GM18868 (cell line): ENCODE measurements around the gene ZNF560.
A peak's percentile ranks its signal among the peaks of the same experiment; 100 is the strongest.

ENCODE experiments used
- ATAC-seq: cut with Tn5 transposase; IDR thresholded peaks from one replicate; pipeline ENCODE4 v1.9.1; 2021; ENCODE audit warnings: mild to moderate bottlenecking, moderate library complexity; ENCODE audit not compliant: unreplicated experiment

The ZNF560 gene

GRCh38 chr19:9436358-9436757, 62.1 kb downstream of the ZNF560 start:
- no peak for ATAC-seq

DNA sequence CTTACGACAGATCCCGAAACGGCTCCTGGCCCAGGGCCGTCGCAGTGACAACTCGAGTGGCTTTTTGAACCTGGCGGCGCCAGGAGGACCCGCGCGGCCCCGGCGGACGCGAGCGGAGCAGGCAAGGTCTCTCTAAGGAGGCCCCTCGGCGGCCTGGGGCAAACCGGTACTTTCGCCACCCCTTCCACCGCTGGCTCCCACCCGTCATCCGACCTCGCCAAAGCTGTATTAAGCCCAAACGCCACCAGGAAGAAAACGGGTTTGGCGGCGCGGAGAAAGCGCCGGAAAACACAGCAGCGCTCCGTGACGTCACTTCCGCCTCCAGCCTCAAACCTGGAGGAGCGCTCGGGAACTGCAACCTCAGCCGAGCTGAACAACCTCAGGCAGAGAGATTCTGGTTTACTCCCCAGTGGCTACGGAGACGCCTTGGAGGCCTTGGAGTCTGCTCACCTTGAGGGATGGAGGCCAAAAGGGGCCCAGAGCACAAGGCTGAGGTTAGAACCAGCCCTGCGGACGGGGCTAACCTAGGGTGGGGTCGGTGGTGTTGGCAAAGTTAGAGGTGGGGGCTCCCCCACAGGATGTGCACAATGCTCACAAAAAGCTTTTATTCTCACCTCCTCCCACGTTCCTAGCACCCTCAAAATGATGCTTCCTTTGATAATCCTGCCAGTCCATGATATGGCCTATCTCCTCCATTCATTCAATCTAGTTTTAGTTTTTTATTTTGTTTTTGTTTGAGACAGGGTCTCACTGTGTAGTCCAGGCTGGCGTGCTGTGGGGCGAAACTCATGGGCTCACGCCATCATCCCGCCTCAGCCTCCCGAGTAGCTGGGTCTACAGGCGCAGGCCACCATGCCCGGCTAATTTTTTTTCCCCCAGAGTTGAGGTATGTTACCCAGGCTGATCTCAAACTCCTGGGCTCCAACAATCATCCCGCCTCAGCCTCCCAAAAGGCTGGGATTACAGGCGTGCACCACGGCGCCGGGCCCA, 62.8 kb downstream of the ZNF560 start, which contains the start of gene ZNF266:
Gene ZNF266 (minus strand): TSS at position 295 of the 990 bp plus-strand sequence. CDS start 15,484 bp downstream, outside the sequence.
- ATAC-seq: peak; percentile 88

GRCh38 chr19:9431475-9431874, 66.9 kb downstream of the ZNF560 start:
- no peak for ATAC-seq

DNA sequence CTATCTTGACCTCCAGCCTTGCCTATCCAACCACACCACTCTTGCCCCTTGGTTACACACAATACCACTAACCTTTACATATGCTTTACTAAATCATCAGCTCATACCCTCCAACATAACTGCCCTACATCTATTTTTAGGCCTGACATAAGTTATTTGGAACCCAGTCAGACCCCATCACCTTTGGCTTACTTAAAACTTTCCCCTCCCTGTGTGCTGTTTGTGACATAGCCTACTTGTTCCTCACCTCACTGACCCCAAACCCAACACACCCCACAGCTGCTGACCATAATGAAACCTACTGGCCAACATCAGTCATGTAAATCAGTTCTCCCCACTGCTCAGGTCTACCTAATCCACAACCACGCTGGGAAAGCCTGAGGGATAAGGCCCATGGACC, 68.0 kb downstream of the ZNF560 start:
- ATAC-seq: no peak

DNA sequence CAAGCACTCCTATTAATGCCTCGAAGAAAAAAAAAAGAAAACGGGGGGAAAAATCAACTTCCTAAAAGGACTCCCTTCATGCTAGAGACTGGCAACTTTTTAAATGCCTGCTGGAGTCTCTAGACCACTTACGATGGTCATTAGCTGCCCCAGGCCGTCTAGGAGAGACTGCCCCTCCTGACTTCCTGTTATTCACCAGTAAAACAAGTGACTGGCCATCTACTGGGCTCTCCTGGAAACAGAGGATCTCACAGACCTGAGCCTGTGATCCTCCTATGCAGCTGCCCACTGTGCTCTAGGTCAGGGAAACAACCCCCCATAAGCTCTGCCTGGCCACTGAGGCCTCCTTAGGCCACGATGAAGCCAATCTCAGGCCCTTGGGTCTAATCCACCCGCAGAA, 70.5 kb downstream of the ZNF560 start:
- ATAC-seq: no peak
